ENCODE data around the gene SLC7A5.
"Not testable (repeated sequence)": the region's sequence is repeated elsewhere in the genome, so short reads cannot be mapped to it uniquely, and the experiment has no call there.

SLC7A5 gene

DNA sequence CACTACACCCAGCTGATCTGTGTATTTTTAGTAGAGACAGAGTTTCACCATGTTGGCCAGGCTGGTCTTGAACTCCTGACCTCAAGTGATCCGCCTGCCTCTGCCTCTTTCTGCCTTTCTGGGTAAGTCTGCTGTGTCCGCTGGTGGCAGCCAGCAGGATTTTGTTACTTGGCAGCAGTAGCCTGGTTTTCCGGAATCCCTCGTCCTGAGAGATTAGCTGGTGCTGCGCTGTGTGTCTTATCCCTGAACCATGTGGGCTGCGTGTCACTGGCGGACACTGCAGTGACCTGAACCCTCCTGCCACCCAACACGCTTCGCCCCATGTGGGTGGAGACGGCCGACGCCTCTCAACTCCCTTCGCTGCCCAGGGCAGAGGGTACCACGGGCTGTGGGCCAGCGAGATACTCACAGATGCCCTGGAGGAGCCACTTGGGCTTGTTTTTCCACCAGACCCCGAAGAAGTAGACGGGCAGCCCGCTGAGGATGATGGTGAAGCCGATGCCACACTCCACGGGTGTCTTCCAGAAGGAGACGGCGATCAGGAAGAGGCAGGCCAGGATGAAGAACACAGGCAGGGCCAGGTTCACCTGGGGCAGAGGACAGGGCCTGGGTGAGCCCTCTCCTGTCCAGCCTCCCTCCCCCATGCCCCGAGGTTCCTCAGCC is 35.2 kb downstream of the SLC7A5 start:
- ATAC-seq (no peak), DNase-seq (no peak)

GRCh38 chr16:87833548-87833947 is 35.8 kb downstream of the SLC7A5 start:
- no peak for DNase-seq
- ATAC-seq, result no peak

DNA sequence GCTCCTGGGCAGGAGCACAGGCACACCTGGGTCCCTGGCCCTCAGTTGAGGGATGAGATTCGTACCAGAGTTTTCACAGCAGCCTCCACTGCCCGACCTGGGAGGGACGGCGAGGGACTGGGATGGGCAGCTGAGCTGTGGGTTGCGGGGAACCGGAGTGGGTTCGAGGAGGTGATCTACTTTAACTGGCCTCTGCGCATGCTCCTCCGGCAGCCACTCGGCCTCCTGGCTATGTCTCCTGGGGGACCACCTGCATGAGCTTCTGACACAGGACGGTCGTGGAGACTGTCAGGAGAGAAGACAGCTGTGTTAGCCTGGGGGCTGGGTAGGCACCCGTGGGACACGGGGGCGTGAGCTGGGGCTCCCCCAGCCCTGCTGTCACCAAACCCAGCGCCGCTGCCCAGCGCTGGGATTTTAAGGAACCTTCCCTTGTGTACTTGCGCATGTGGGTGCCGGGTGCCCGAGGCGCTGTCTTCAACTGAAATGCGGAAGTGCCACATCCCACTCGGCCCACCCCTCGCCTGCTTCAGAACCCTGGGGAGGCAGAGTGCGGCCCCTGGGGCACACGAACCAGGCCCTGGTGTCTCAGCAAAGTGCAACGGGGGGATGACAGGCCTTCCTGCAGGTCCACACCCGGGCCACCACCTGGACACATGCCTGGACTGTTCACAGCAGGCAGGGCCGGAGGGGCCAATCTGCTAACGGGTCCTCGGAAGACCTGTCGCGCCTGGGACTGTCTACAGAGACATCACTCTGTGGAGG is 36.4 kb downstream of the SLC7A5 start:
- ATAC-seq, result no peak
- DNase-seq, result no peak

- ATAC-seq (no peak), DNase-seq (no peak)
Measured at GRCh38 chr16:87832137-87832527, 37.2 kb downstream of the SLC7A5 start.

DNA sequence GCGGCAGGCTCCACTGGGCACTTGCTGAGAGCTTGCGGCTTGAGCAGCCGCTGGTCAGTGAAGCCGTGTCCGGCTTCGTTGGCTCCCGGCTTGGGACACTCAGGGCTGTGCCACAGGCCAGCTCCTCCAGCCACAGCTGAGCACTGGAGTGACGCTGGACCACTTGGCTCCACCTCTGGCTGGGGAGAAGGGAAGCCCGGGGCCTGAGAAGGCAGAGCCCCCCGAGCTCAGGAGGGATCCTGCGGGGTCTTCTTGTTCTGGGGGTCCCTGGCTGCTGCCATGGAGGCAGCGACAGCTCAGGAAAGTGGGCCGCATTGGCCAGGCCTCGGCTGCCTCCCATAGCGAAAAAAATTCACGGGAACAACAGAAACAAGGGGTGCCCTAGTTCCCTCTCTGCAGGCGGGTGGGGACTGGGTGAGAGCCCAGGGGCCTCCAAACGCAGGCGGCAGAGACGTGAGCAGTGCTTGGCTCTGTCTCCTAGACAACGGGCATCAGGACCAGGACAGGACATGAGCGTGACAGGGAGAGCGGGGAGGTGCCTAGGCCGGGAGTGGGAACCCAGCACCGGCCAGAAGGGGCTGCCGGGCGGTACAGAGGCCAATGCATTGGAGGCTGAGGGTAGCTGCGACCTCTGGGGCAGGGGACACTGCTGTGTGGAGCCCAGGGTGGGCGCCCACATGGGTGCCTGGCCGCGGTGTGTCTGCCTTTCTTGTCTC is 37.7 kb downstream of the SLC7A5 start:
- ATAC-seq (no peak), DNase-seq (no peak)

GRCh38 chr16:87830673-87831420 is 38.5 kb downstream of the SLC7A5 start:
- DNase-seq (no peak), ATAC-seq (no peak)

DNA sequence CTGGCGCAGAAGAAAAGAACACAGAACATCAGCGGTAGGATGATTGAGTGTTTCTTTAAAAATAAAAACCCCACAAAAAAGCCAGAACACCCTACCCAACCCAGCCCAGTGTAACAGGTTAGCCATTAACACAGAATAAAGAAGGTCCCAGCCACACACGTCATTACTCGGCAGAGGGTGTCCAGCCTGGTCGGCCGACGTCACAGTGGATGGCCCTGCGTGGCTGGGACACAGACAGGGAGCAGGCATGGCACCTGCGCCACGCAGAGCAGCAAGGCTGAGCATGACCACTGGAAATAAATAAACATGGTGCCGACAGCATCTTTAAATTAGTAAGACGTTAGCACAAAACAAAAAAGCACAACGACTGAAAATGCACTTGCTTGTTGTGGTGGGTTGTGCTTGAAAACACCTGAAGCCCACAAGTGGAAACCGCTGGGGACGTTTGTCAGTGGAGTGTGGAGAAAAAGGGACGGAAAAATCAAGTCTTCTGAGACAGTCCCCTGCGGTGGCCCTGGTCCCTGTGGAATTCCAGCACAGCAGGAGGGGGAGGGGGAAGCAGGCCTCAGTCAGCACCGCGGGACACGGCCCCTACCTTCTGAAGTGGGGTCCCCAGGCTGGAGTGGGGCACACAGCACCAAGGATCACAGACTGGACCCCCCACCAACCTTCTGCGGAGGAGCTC is 39.2 kb downstream of the SLC7A5 start:
- DNase-seq (no peak), ATAC-seq (no peak)

DNA sequence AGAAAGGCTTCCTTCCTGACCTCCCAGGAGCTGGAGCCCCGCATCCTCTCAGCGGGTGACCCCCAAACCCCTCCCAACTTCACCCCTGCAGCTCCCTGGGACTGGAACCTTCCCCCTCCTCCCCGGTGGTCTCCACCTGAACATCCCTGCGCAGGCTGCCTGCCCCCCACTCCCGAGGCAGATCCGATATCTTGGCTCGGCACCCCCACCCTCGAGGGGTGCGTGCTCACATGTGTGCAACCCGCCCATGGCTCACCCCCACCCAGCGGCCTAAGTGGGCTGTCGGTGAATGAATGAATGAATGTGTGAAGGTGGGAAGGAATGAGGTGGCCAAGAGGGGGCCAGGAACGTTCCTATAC is 39.7 kb downstream of the SLC7A5 start:
- no peak for DNase-seq
- ATAC-seq, result no peak

- no peak for DNase-seq
- ATAC-seq, result peak; percentile 4
Measured at GRCh38 chr16:87828907-87829621, 40.2 kb downstream of the SLC7A5 start.

GRCh38 chr16:87828071-87828906 is 41.0 kb downstream of the SLC7A5 start:
- ATAC-seq, result peak; percentile 8

DNA sequence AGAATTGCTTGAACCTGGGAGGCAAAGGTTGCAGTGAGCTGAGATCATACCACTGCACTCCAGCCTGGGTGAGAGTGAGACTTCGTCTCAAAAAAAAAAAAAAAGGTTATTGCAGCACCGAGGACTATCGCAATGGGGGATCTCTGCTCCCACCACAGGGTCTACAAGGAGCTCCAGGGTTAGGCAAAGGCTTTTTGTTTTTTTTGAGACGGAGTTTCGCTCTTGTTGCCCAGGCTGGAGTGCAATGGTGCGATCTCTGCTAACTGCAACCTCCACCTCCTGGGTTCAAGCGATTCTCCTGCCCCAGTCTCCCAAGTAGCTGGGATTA is 41.8 kb downstream of the SLC7A5 start:
- not testable (repeated sequence) for DNase-seq, ATAC-seq

More at GRCh38 chr16:87828071-87828906, 41.0 kb downstream of the SLC7A5 start:
- DNase-seq, result peak; percentile 47

- ATAC-seq, result no peak
- DNase-seq, result no peak
Measured at GRCh38 chr16:87826798-87827587, 42.3 kb downstream of the SLC7A5 start.

DNA sequence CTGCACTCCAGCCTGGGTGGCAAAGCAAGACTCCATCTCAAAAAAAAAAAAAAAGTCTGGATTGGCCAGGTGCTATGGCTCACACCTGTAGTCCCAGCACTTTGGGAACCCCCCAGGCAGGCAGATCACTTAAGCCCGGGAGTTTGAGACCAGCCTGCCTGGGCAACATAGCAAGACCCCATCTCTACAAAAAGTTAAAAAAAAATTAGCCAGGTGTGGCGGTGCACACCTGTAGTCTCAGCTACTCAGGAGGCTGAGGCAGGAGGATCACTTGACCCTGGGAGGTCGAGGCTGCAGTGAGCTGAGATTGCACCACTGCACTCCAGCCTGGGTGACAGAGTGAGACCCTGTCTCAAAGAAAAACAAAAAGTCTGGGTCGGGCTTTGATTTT is 42.9 kb downstream of the SLC7A5 start:
- not testable (repeated sequence) for ATAC-seq, DNase-seq

DNA sequence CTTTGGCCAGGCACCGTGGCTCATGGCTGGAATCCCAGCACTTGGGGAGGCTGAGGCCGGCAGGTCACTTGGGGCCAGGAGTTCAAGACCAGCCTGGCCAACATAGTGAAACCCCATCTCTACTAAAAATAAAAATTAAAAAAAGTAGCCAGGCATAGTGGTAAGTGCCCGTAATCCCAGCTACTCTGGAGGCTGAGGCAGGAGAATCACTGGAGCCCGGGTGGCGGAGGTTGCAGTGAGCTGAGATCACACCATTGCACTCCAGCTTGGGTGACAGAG is 43.5 kb downstream of the SLC7A5 start:
- ATAC-seq, DNase-seq: not testable (repeated sequence)

DNA sequence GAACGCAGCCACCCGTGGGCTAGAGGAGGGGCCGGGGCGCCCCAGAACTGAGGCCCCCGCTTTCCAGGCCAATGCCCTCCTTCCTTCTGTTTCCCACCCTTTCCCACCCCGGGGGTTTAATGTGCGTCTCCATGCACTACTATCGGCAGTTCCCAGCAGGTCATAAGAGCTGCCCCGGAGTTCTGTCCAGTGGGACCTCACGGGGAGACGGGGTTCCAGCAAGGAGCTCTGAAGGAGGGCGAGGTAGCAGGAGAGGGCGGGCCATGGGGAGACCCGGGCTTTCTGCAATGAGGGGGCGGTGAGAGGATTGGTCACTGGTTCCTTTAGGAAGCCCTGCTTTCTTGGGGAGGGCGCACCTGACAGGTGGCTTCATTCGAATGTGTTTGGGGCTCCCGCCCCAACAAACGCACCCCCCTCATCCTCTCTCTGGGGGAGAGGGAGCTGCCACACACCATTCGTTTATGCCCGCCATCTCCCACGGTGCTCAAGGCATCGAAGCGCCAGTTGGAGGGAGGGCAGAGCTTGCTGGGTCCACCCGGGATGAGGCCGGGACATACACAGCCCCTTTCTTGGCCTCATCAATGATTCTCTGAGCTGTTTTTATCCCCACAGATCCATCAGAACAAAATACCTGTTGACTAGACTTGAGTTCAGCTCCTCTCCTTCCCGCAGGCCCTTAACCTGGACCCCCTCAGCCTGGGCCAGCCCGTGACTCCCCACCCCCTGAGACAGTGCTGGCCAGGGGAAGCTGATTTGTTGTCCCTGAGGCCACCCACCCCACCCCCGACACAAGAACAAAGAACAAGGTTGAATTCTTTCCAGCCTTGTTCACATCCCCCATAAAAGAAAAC is 44.1 kb downstream of the SLC7A5 start:
- DNase-seq (no peak), ATAC-seq (no peak)

DNA sequence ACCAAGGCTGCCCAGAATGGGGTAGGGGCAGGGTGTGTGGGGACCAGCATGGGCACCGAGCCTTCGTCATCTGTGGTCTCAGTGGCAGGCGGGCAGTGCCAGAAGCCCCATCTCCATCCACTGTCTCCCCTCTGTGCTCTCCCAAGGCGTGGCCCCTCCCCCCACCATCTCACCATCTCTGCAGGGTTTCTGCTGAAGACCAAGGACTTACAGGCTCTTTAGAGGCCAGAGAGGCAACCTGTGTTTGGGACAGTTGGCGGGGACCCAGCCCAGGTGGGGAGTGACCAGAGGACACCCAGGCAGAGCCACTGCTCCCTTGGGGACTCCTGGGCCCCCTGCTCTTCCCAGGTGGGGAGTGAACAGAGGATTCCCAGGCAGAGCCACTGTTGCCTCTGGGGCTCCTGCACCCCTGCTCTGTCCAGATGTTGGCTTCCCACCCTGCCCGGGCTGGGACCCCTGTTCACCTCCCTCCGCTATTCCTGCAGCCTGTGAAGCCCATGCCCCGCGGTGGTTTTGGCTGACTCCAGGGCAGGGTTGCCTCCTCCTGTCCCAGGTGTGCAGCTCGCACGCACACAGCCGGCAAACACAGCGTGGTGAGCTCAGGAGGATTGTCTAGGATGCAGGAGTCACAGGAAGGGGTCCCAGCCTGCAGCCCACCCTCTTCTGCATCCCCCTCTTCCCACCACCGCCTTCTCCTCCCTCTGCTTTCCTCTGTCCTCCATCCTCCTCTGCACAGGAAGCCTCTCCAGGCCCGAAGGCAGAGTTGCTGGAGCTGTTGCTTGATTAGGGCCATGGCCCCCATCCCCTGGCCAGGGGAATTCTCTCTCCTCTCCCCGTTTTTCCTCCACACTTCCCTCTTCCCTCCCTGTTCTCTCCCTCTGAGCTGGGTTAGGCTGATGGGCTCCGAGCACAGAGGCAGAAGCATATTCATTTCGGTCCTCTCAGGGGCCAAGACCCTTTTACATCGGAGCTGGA is 45.0 kb downstream of the SLC7A5 start:
- ATAC-seq, result no peak

DNA sequence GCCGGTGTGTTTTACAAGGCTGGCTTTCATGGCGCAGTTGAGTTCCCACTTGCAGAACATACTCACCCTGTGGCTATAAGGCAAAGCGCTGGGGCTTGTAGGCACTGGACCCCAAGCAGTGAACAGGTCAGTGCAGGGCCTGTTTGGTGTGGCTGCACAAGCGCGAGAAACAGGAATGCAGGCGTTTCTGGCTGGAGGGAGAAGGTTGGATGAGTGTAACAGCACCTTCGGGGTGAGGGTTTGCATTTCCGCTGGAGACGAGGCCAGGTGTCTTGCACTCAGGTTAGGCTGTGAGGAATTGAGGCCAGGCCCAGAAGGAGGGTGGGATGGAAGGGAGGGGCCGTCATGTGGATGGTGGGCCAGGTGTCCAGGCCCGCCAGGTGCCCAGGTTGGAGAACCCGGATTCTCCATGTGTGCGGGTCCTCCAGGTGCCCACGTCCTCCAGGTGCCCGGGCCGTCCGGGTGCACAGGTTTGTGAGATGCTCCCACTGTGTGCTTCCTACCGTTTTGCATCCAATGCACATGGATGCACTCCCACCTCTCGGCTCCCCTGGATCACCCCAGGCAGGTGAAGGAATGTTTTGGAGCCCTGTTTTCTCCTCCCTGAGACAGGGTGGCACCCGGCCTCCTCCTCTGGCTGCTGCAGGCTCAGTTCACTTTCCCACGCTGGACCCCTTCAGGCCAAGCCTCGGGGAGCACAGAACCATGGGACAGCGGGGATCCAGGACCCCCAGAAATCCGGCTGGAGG is 46.0 kb downstream of the SLC7A5 start:
- DNase-seq, result no peak
- no peak for ATAC-seq

More for the DNA sequence above, 45.0 kb downstream of the SLC7A5 start:
- DNase-seq, result no peak
